K562 (cell line): ENCODE data around the gene SPACA9. TPM values are rescaled to one million over a fixed set of nuclear protein-coding genes. Genes with fewer than 3 reads are reported as not detected.

Experiments used
- ATAC-seq: fragments of 200-7000 bp; cut with Tn5 transposase; 3 replicates; pipeline ENCODE4 v1.9.1; 2020; ENCODE audit warnings: moderate library complexity
- BruUV-seq: library from RNA; stranded (reverse); fragments of 400-500 nt; replicated peaks from 2 replicates; lab custom pipeline; 2021; lab: Mats Ljungman, UMichigan
- CTCF ChIA-PET: fragments of 300-600 bp; formaldehyde crosslinking; extraction: SDS; loops from one replicate; lab custom pipeline; 2021; ENCODE audit warnings: low intra/inter-chr PET ratio; lab: Yijun Ruan, JAX
- POLR2A ChIA-PET: fragments of 300-600, 350-650 bp; sonication (Branson Sonifier 250); formaldehyde crosslinking; extraction: SDS; loops from one replicate; lab custom pipeline; 2021; ENCODE audit warnings: antibody characterized with exemption, inconsistent platforms; lab: Yijun Ruan, JAX
- DNase-seq, 4 experiments: peaks; one replicate each; pipeline versions ENCODE4 v3.0.0 to v3.0.0-alpha.2; 2011 to 2018; ENCODE audit warnings: low spot score in 3 of 4, mixed read lengths in 3 of 4; ENCODE audit errors: extremely low read depth in 1 of 4
- FAIRE-seq: peaks from 2 replicates; lab custom pipeline; 2011; peaks lifted over from hg19 to GRCh38; lab: Jason Lieb, UNC
- H2AFZ ChIP-seq: 2 replicates; pipeline ENCODE4 v1.6.0; 2011; ENCODE audit warnings: low read depth, low read length, control low read depth, inconsistent platforms
- H3K27ac ChIP-seq: fragments of 200-600 bp; 3 replicates; pipeline ENCODE4 v1.8.0; 2011; ENCODE audit warnings: low read depth, mild to moderate bottlenecking, control low read depth, inconsistent platforms, low read length, moderate library complexity, mixed read lengths; ENCODE audit errors: extremely low read depth
- H3K27me3 ChIP-seq, 2 experiments: fragments of 300-600 bp in 1 of 2; 2 replicates in 1 of 2; 3 replicates in 1 of 2; pipeline versions ENCODE4 v1.6.0 to v1.8.0; 2011; ENCODE audit warnings: inconsistent platforms in 2 of 2, low read length in 2 of 2, mild to moderate bottlenecking in 1 of 2, mixed read lengths in 1 of 2, moderate library complexity in 1 of 2; ENCODE audit not compliant: control insufficient read depth in 2 of 2, insufficient read depth in 2 of 2
- H3K36me3 ChIP-seq: fragments of 300-600 bp; 3 replicates; pipeline ENCODE4 v1.8.0; 2011; ENCODE audit warnings: mild to moderate bottlenecking, low read length, inconsistent platforms; ENCODE audit not compliant: control insufficient read depth, insufficient read depth
- H3K4me1 ChIP-seq, 2 experiments: fragments of 200-600 bp in 1 of 2; replicated peaks in 1 of 2; 2 replicates in 1 of 2; 3 replicates in 1 of 2; pipeline versions ENCODE4 v1.5.1 to v1.8.0; 2011; ENCODE audit warnings: inconsistent platforms in 2 of 2, low read length in 2 of 2, mild to moderate bottlenecking in 1 of 2, mixed read lengths in 1 of 2, moderate library complexity in 1 of 2; ENCODE audit not compliant: control insufficient read depth in 2 of 2, insufficient read depth in 2 of 2
- H3K4me2 ChIP-seq: 2 replicates; pipeline ENCODE4 v1.6.1; 2011; ENCODE audit warnings: low read length, control low read depth, inconsistent platforms, mixed read lengths; ENCODE audit not compliant: insufficient read depth
- H3K4me3 ChIP-seq: fragments of 200-600 bp; sonication (generic), shearing (Covaris generic); 2 replicates; pipeline ENCODE4 v1.5.1; 2016; ENCODE audit warnings: control low read depth, inconsistent platforms
- H3K79me2 ChIP-seq: fragments of 200-600 bp; 3 replicates; pipeline ENCODE4 v1.8.0; 2011; ENCODE audit warnings: low read length, inconsistent platforms; ENCODE audit not compliant: control insufficient read depth, insufficient read depth
- H3K9ac ChIP-seq, 2 experiments: 2 replicates each; pipeline versions ENCODE4 v1.6.0 to v1.6.1; 2011; ENCODE audit warnings: low read depth in 2 of 2, low read length in 2 of 2, control low read depth in 1 of 2, inconsistent platforms in 1 of 2, mild to moderate bottlenecking in 1 of 2, mixed read lengths in 1 of 2; ENCODE audit not compliant: insufficient read depth in 1 of 2
- H3K9me1 ChIP-seq: one replicate; pipeline ENCODE4 v1.6.0; 2011; ENCODE audit warnings: inconsistent platforms, mild to moderate bottlenecking, low read length, moderate library complexity; ENCODE audit not compliant: control insufficient read depth, insufficient read depth
- H3K9me3 ChIP-seq: replicated peaks from 2 replicates; pipeline ENCODE4 v1.5.1; 2011; ENCODE audit warnings: low read depth, low read length, inconsistent platforms; ENCODE audit not compliant: control insufficient read depth, insufficient read depth
- H4K20me1 ChIP-seq: replicated peaks from 2 replicates; pipeline ENCODE4 v1.6.1; 2011; ENCODE audit warnings: low read length, inconsistent platforms, mixed read lengths; ENCODE audit not compliant: control insufficient read depth, insufficient read depth
- ETV6 ChIP-seq, 3 experiments: fragments of 150-350 bp in 1 of 3; sonication (generic) in 1 of 3; formaldehyde crosslinking in 1 of 3; IDR thresholded peaks; 2 replicates each; pipeline versions ENCODE4 v1.6.1 to v1.8.0; 2014 to 2022; ENCODE audit warnings: borderline replicate concordance in 2 of 3, low read depth in 2 of 3, antibody characterized with exemption in 1 of 3, low read length in 1 of 3, mild to moderate bottlenecking in 1 of 3, missing genetic modification reagents in 1 of 3
- PHB ChIP-seq: fragments of 250-450 bp; sonication (Bioruptor Pico); IDR thresholded peaks from 2 replicates; pipeline ENCODE4 v1.5.0; 2021
- SRF ChIP-seq, 2 experiments: fragments of 250-450, 450-650 bp in 1 of 2; sonication (Bioruptor Pico) in 1 of 2; sonication (generic) in 1 of 2; formaldehyde crosslinking; IDR thresholded peaks; 2 replicates each; pipeline versions ENCODE4 v1.5.0 to v1.5.1; 2020 to 2022; ENCODE audit warnings: mild to moderate bottlenecking in 1 of 2, missing genetic modification reagents in 1 of 2
- TCF15 ChIP-seq: fragments of 250-450 bp; sonication (Bioruptor Pico); IDR thresholded peaks from 2 replicates; pipeline ENCODE4 v1.8.0; 2022; ENCODE audit warnings: moderate library complexity, mild to moderate bottlenecking, inconsistent platforms
- THRB ChIP-seq: fragments of 450-650 bp; formaldehyde crosslinking; conservative IDR thresholded peaks from 2 replicates; pipeline ENCODE4 v1.4.0; 2022; ENCODE audit warnings: mild to moderate bottlenecking, missing genetic modification characterization
- ZBTB2 ChIP-seq: fragments of 450-650 bp; IDR thresholded peaks from 2 replicates; pipeline ENCODE4 v1.6.1; 2016; ENCODE audit warnings: antibody characterized with exemption
- ZNF766 ChIP-seq: fragments of 200-800 bp; sonication (Bioruptor generic); conservative IDR thresholded peaks from 2 replicates; pipeline ENCODE4 v1.6.1; 2016; ENCODE audit warnings: missing genetic modification characterization, missing compliant biosample characterization
- ZSCAN29 ChIP-seq: fragments of 450-650 bp; IDR thresholded peaks from 2 replicates; pipeline ENCODE4 v1.6.1; 2017
- WGBS: fragments of 100-300 bp; shearing (Covaris generic); methylation state at CpG from one replicate; pipeline ENCODE4 v1.1.6; 2016; ENCODE audit warnings: low coverage, mixed read lengths; ENCODE audit not compliant: insufficient coverage; ENCODE audit errors: missing lambda C conversion rate; 5-methylcytosine and 5-hydroxymethylcytosine counted together
- in situ Hi-C: fragments of 300-500 bp; cut with MboI; formaldehyde crosslinking; loops from 4 replicates; pipeline ENCODE4 v1.15.0; 2018; ENCODE audit warnings: inconsistent platforms, mixed read lengths
- intact Hi-C: fragments of 100-400 bp; cut with micrococcal nuclease; formaldehyde crosslinking; loops from 2 replicates; pipeline ENCODE4 v1.14.2; 2022
- polyA plus RNA-seq, 8 experiments: library from polyadenylated mRNA; depleted of rRNA in 4 of 8; stranded (reverse) in 5 of 8; unstranded in 3 of 8; fragments of >200 nt; fragmentation: Nextera tagmentation in 2 of 8; fragmentation: Illumina TruSeq in 1 of 8; extraction: Ambion mirVana in 2 of 8; extraction: Trizol in 1 of 8; gene quantifications; 2 replicates each; pipeline versions ENCODE4 v1.2.1 to v1.2.3, GENCODE V29; 2011 to 2014; ENCODE audit warnings: inconsistent platforms in 1 of 8, missing spikeins in 1 of 8
- total RNA-seq, 7 experiments: library from RNA; depleted of rRNA in 6 of 7; stranded (reverse); fragments of >200 nt in 6 of 7; fragmentation: Illumina TruSeq in 2 of 7; extraction: Trizol in 2 of 7; gene quantifications; 2 replicates each; pipeline versions ENCODE4 v1.2.1 to v1.2.3, GENCODE V29; 2011 to 2021; ENCODE audit warnings: low replicate concordance in 1 of 7
- TF ChIP-seq, protein P1 (sequence below): sonication (generic); formaldehyde crosslinking; IDR thresholded peaks from 2 replicates; pipeline ENCODE4 v1.8.0; 2023; ENCODE audit warnings: mild to moderate bottlenecking, missing genetic modification reagents

Gene SPACA9
- total and polyA plus RNA-seq, 9 of the 15 experiments (the other 6 are each of a cell fraction or from before 2014, with no cell fraction given) = 0.06 to 0.51 (median 0.36) TPM

- Histone ChIP-seq H3K27ac (no peak overlapping the region), H3K9me3 (no peaks in the 10 kb centered on the region), H3K4me3 (no peak overlapping the region), H3K79me2 (no peaks in the 10 kb centered on the region), H2AFZ (no peak overlapping the region), H3K36me3 (no peaks in the 10 kb centered on the region), H3K9me1 (no peaks in the 10 kb centered on the region), H4K20me1 (no peaks in the 10 kb centered on the region; the same call in 1 of the 2 replicates), H3K4me2 (no peak overlapping the region), H3K27me3 (peaks cover 29 to 49% of the 10 kb centered on the region in 2 experiments), H3K9ac (no peak overlapping the region), H3K4me1 (peaks cover 0 to 8% of the 10 kb centered on the region in 2 experiments; a peak in 3 of 5 replicates)
- DNase-seq = no peak
- no TSS peak for BruUV-seq
- no peak for FAIRE-seq
- WGBS = 25% methylated on average over 25 of the region's 27 CpGs
- TF ChIP-seq ETV6 (IDR thresholded peaks at IDR 0.05; ENCODE audit: borderline replicate concordance in 1 of 2, low read depth in 2 of 2, low read length in 1 of 2) (no peak), ETV6 (CRISPR knock-in tag; IDR thresholded peaks at IDR 0.05; ENCODE audit: borderline replicate concordance) (no peak), THRB (CRISPR knock-in tag) (no peak), ZSCAN29 (no peak), ZNF766 (CRISPR knock-in tag) (no peak), ZBTB2 (no peak), PHB (CRISPR knock-in tag) (no peak), TCF15 (no peak), SRF (CRISPR knock-in tag; IDR thresholded peaks at IDR 0.05) (no peak)
- TF ChIP-seq, protein P1, sequence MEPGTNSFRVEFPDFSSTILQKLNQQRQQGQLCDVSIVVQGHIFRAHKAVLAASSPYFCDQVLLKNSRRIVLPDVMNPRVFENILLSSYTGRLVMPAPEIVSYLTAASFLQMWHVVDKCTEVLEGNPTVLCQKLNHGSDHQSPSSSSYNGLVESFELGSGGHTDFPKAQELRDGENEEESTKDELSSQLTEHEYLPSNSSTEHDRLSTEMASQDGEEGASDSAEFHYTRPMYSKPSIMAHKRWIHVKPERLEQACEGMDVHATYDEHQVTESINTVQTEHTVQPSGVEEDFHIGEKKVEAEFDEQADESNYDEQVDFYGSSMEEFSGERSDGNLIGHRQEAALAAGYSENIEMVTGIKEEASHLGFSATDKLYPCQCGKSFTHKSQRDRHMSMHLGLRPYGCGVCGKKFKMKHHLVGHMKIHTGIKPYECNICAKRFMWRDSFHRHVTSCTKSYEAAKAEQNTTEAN (CRISPR knock-in tag) = no peak
- intact Hi-C loops (loop anchor here (2.0 kb wide), 1 partner anchor 45 kb away; no protein-coding TSS in a partner anchor), in situ Hi-C loops (no loop called here)
- no peak for ATAC-seq
- CTCF ChIA-PET = no interaction called here
- POLR2A ChIA-PET = interaction anchor here (0.6 to 0.9 kb wide), 4 partner anchors 11 to 778 kb away, joined by 3 read pairs; no protein-coding TSS in a partner anchor
Measured at GRCh38 chr9:132883349-132884294, 4.9 kb downstream of the SPACA9 start.
